ENCODE data around the gene KPNB1.
"Not testable (repeated sequence)": the region's sequence is repeated elsewhere in the genome, so short reads cannot be mapped to it uniquely, and the experiment has no call there.

KPNB1 gene

GRCh38 chr17:47674499-47674898, 24.8 kb downstream of the KPNB1 start:
- H3K4me3 ChIP-seq (ENCODE audit: low read depth, low read length), result no peak overlapping the region
- DNase-seq (ENCODE audit: low read depth, low spot score), result no peak
- TF ChIP-seq CTCF (IDR thresholded peaks at IDR 0.05; ENCODE audit: low read depth, low read length), result no peak
- in situ Hi-C loops (cut with HindIII; ENCODE audit: low sequenced_read_pairs), result no loop called here

GRCh38 chr17:47675380-47676198, 25.9 kb downstream of the KPNB1 start:
- in situ Hi-C loops (cut with HindIII; ENCODE audit: low sequenced_read_pairs), result no loop called here
- no peak for DNase-seq (ENCODE audit: low read depth, low spot score)
- no peak overlapping the region for H3K4me3 ChIP-seq (ENCODE audit: low read depth, low read length)
- no peak for TF ChIP-seq CTCF (IDR thresholded peaks at IDR 0.05; ENCODE audit: low read depth, low read length)

- TF ChIP-seq CTCF (IDR thresholded peaks at IDR 0.05; ENCODE audit: low read depth, low read length), result no peak
- no peak overlapping the region for H3K4me3 ChIP-seq (ENCODE audit: low read depth, low read length)
- no peak for DNase-seq (ENCODE audit: low read depth, low spot score)
- in situ Hi-C loops (cut with HindIII; ENCODE audit: low sequenced_read_pairs), result no loop called here
These were observed 26.4 kb downstream of the KPNB1 start for GRCh38 chr17:47676199-47676472.

GRCh38 chr17:47676510-47677165, 26.9 kb downstream of the KPNB1 start:
- H3K4me3 ChIP-seq (ENCODE audit: low read depth, low read length), result no peak overlapping the region
- TF ChIP-seq CTCF (IDR thresholded peaks at IDR 0.05; ENCODE audit: low read depth, low read length), result no peak
- no peak for DNase-seq (ENCODE audit: low read depth, low spot score)
- in situ Hi-C loops (cut with HindIII; ENCODE audit: low sequenced_read_pairs), result no loop called here

- TF ChIP-seq CTCF (IDR thresholded peaks at IDR 0.05; ENCODE audit: low read depth, low read length), result no peak
- no peak overlapping the region for H3K4me3 ChIP-seq (ENCODE audit: low read depth, low read length)
- in situ Hi-C loops (cut with HindIII; ENCODE audit: low sequenced_read_pairs), result no loop called here
- no peak for DNase-seq (ENCODE audit: low read depth, low spot score)
These were observed 28.5 kb downstream of the KPNB1 start for GRCh38 chr17:47678196-47678595.

- in situ Hi-C loops (cut with HindIII; ENCODE audit: low sequenced_read_pairs), result no loop called here
- DNase-seq (ENCODE audit: low read depth, low spot score), result no peak
- TF ChIP-seq CTCF (IDR thresholded peaks at IDR 0.05; ENCODE audit: low read depth, low read length), result no peak
- H3K4me3 ChIP-seq (ENCODE audit: low read depth, low read length), result no peak overlapping the region
These were observed 32.4 kb downstream of the KPNB1 start for GRCh38 chr17:47682138-47682537.

GRCh38 chr17:47682727-47683126, 33.0 kb downstream of the KPNB1 start:
- in situ Hi-C loops (cut with HindIII; ENCODE audit: low sequenced_read_pairs); H3K4me3 ChIP-seq (ENCODE audit: low read depth, low read length): not testable (repeated sequence)

More at GRCh38 chr17:47682727-47683126, 33.0 kb downstream of the KPNB1 start:
- DNase-seq (ENCODE audit: low read depth, low spot score), result not testable (repeated sequence)
